Activated B cell treated with CpG ODN at 0.5 μM for 24 hours (primary cell): Measurements from ENCODE around the gene ZNF484. TPM values are rescaled to one million over a fixed set of nuclear protein-coding genes. Genes with fewer than 3 reads are reported as not detected.

ENCODE experiments used
- ATAC-seq: fragments of 200-7000 bp; cut with Tn5 transposase; one replicate; pipeline ENCODE4 v1.10.0; 2021; ENCODE audit warnings: low read depth, mild to moderate bottlenecking, moderate library complexity
- CTCF ChIA-PET: fragments of 350-600 bp; sonication (Branson Sonifier 250); formaldehyde crosslinking; loops from one replicate; lab custom pipeline; 2021; ENCODE audit warnings: antibody characterized with exemption; lab: Charles Lee
- POLR2A ChIA-PET: fragments of 350-600 bp; sonication (Branson Sonifier 250); formaldehyde crosslinking; loops from one replicate; lab custom pipeline; 2021; ENCODE audit warnings: antibody characterized with exemption; lab: Charles Lee
- DNase-seq: peaks from one replicate; pipeline ENCODE4 v3.0.0; 2022
- H3K27ac Mint-ChIP-seq: one replicate; pipeline ENCODE4 v1.8.0; 2020; ENCODE audit warnings: mixed read lengths
- H3K27me3 Mint-ChIP-seq: one replicate; pipeline ENCODE4 v1.8.0; 2021; ENCODE audit warnings: mixed read lengths
- H3K36me3 Mint-ChIP-seq: one replicate; pipeline ENCODE4 v1.8.0; 2021; ENCODE audit warnings: low read depth, mixed read lengths
- H3K4me1 Mint-ChIP-seq: one replicate; pipeline ENCODE4 v1.8.0; 2021; ENCODE audit warnings: mixed read lengths
- H3K4me3 Mint-ChIP-seq: one replicate; pipeline ENCODE4 v1.8.0; 2020; ENCODE audit warnings: mild to moderate bottlenecking, mixed read lengths
- H3K9me3 Mint-ChIP-seq: one replicate; pipeline ENCODE4 v1.8.0; 2020; ENCODE audit warnings: mixed read lengths
- CTCF ChIP-seq: fragments of 200-600 bp; IDR thresholded peaks from one replicate; pipeline ENCODE4 v1.8.0; 2022; ENCODE audit warnings: antibody characterized with exemption, mild to moderate bottlenecking
- intact Hi-C: fragments of 100-400 bp; cut with micrococcal nuclease; formaldehyde crosslinking; loops from one replicate; pipeline ENCODE4 v1.15.1; 2024
- total RNA-seq: library from RNA; stranded (reverse); gene quantifications from 2 replicates; pipeline ENCODE4 v1.2.3, GENCODE V29; 2022

ZNF484 gene
- total RNA-seq, 1 donor from 2014 or later = 14.0 TPM

GRCh38 chr9:92808726-92809451 is 68.9 kb downstream of the ZNF484 start:
- peak overlapping the region; percentile 37 for H3K27ac Mint-ChIP-seq
- ChIA-PET POLR2A (interaction anchor here (0.6 to 1.6 kb wide), 3 partner anchors 45 to 500 kb away, joined by 4 to 9 read pairs (median 5); no protein-coding TSS in a partner anchor), CTCF (interaction anchor here (0.7 to 1.5 kb wide), 3 partner anchors 10 to 92 kb away, joined by 3 to 5 read pairs (median 4); no protein-coding TSS in a partner anchor)
- peaks cover 18% of the 10 kb centered on the region for H3K4me1 Mint-ChIP-seq
- intact Hi-C loops = loop anchor here (1.0 to 10.0 kb wide), 2 partner anchors 44 to 484 kb away; partner anchors contain the start of genes CENPP and NOL8
- DNase-seq (peak; percentile 62), ATAC-seq (peak; percentile 72)
- H3K36me3 Mint-ChIP-seq = no peaks in the 10 kb centered on the region
- no peaks in the 10 kb centered on the region for H3K9me3 Mint-ChIP-seq
- peaks cover 39% of the 10 kb centered on the region for H3K27me3 Mint-ChIP-seq
- peak overlapping the region; percentile 84 for H3K4me3 Mint-ChIP-seq
- no peak for TF ChIP-seq CTCF

- H3K27ac Mint-ChIP-seq = no peak overlapping the region
- H3K4me1 Mint-ChIP-seq = peaks cover 18% of the 10 kb centered on the region
- no peak for TF ChIP-seq CTCF
- peaks cover 37% of the 10 kb centered on the region for H3K27me3 Mint-ChIP-seq
- no peaks in the 10 kb centered on the region for H3K9me3 Mint-ChIP-seq
- H3K4me3 Mint-ChIP-seq = peak overlapping the region; percentile 70
- ATAC-seq (peak; percentile 19), DNase-seq (peak; percentile 30)
- POLR2A ChIA-PET = interaction anchor here (0.6 to 1.6 kb wide), 2 partner anchors 44 to 79 kb away, joined by 4 to 9 read pairs; no protein-coding TSS in a partner anchor
- intact Hi-C loops = loop anchor here (10.0 kb wide), 1 partner anchor 483 kb away; the partner anchor contains the start of genes CENPP and NOL8
- H3K36me3 Mint-ChIP-seq = no peaks in the 10 kb centered on the region
- CTCF ChIA-PET = interaction anchor here (1.3 to 1.5 kb wide), 2 partner anchors 9 to 17 kb away, joined by 4 to 5 read pairs; no protein-coding TSS in a partner anchor
Measured at GRCh38 chr9:92807757-92808725, 69.8 kb downstream of the ZNF484 start.

GRCh38 chr9:92807031-92807756 is 70.6 kb downstream of the ZNF484 start:
- DNase-seq (no peak), ATAC-seq (no peak)
- CTCF ChIA-PET = no interaction called here
- POLR2A ChIA-PET = interaction anchor here (1.6 kb wide), 1 partner anchor 78 kb away, joined by 4 read pairs; no protein-coding TSS in a partner anchor
- Mint-ChIP-seq H3K9me3 (no peaks in the 10 kb centered on the region), H3K27me3 (peaks cover 38% of the 10 kb centered on the region), H3K27ac (no peak overlapping the region), H3K36me3 (no peaks in the 10 kb centered on the region), H3K4me1 (peaks cover 18% of the 10 kb centered on the region), H3K4me3 (peak overlapping the region; percentile 50)
- TF ChIP-seq CTCF = no peak
- intact Hi-C loops = loop anchor here (10.0 kb wide), 1 partner anchor 482 kb away; the partner anchor contains the start of genes CENPP and NOL8

- Mint-ChIP-seq H3K27me3 (peaks cover 30% of the 10 kb centered on the region), H3K4me3 (no peak overlapping the region), H3K9me3 (no peaks in the 10 kb centered on the region), H3K4me1 (peaks cover 14% of the 10 kb centered on the region), H3K27ac (no peak overlapping the region), H3K36me3 (no peaks in the 10 kb centered on the region)
- POLR2A ChIA-PET = no interaction called here
- TF ChIP-seq CTCF = no peak
- CTCF ChIA-PET = no interaction called here
- intact Hi-C loops = loop anchor here (10.0 kb wide), 1 partner anchor 480 kb away; the partner anchor contains the start of genes CENPP and NOL8
- ATAC-seq (no peak), DNase-seq (no peak)
Measured at GRCh38 chr9:92804727-92805126, 73.1 kb downstream of the ZNF484 start.
